Kidney epithelial cell (primary cell): ENCODE data around the gene IL10. TPM values are rescaled to one million over a fixed set of nuclear protein-coding genes. Genes with fewer than 3 reads are reported as not detected.

Experiments used
- DNase-seq: peaks from one replicate; pipeline ENCODE4 v3.0.0-alpha.2; 2010; ENCODE audit warnings: low read depth
- H3K27me3 ChIP-seq: 2 replicates; pipeline ENCODE4 v1.6.0; 2011; ENCODE audit warnings: low read length; ENCODE audit not compliant: control insufficient read depth, insufficient read depth
- H3K36me3 ChIP-seq: 2 replicates; pipeline ENCODE4 v1.5.1; 2011; ENCODE audit warnings: low read length; ENCODE audit not compliant: control insufficient read depth, insufficient read depth
- H3K4me3 ChIP-seq: 2 replicates; pipeline ENCODE4 v1.5.1; 2011; ENCODE audit warnings: low read depth, mild to moderate bottlenecking, control low read depth, low read length
- CTCF ChIP-seq: IDR thresholded peaks from 2 replicates; pipeline ENCODE4 v1.5.1; 2011; ENCODE audit warnings: mild to moderate bottlenecking, moderate library complexity, low read length, control low read depth, inconsistent platforms; ENCODE audit not compliant: insufficient read depth, poor library complexity, severe bottlenecking
- total RNA-seq: library from RNA; depleted of rRNA; stranded (reverse); fragments of >200 nt; gene quantifications from 2 replicates; pipeline ENCODE4 v1.2.3, GENCODE V29; 2015

IL10 gene
- total RNA-seq, 1 donor from 2014 or later = not detected

- H3K4me3 ChIP-seq = no peak overlapping the region
- no peaks in the 10 kb centered on the region for H3K36me3 ChIP-seq
- no peaks in the 10 kb centered on the region for H3K27me3 ChIP-seq
- TF ChIP-seq CTCF = no peak
- DNase-seq = no peak
These were observed 30.1 kb upstream of the IL10 start for GRCh38 chr1:206802401-206802800.

- DNase-seq = no peak
- Histone ChIP-seq H3K27me3 (no peaks in the 10 kb centered on the region), H3K36me3 (no peaks in the 10 kb centered on the region), H3K4me3 (no peak overlapping the region)
- no peak for TF ChIP-seq CTCF
These were observed 29.2 kb upstream of the IL10 start for GRCh38 chr1:206801467-206801866.

GRCh38 chr1:206800891-206801290, 28.6 kb upstream of the IL10 start:
- H3K36me3 ChIP-seq = no peaks in the 10 kb centered on the region
- TF ChIP-seq CTCF = no peak
- no peak for DNase-seq
- H3K27me3 ChIP-seq = no peaks in the 10 kb centered on the region
- no peak overlapping the region for H3K4me3 ChIP-seq

GRCh38 chr1:206800411-206800810, 28.1 kb upstream of the IL10 start:
- H3K4me3 ChIP-seq = no peak overlapping the region
- no peaks in the 10 kb centered on the region for H3K27me3 ChIP-seq
- no peak for TF ChIP-seq CTCF
- H3K36me3 ChIP-seq = no peaks in the 10 kb centered on the region
- no peak for DNase-seq

GRCh38 chr1:206799311-206799710, 27.0 kb upstream of the IL10 start:
- no peaks in the 10 kb centered on the region for H3K27me3 ChIP-seq
- no peaks in the 10 kb centered on the region for H3K36me3 ChIP-seq
- H3K4me3 ChIP-seq = no peak overlapping the region
- TF ChIP-seq CTCF = no peak
- no peak for DNase-seq

GRCh38 chr1:206798384-206798996, 26.2 kb upstream of the IL10 start:
- no peak for DNase-seq
- TF ChIP-seq CTCF = no peak
- no peaks in the 10 kb centered on the region for H3K36me3 ChIP-seq
- no peak overlapping the region for H3K4me3 ChIP-seq
- no peaks in the 10 kb centered on the region for H3K27me3 ChIP-seq
